Suprapubic skin (tissue), 4 donors: ENCODE results near the gene IL2RG. TPM values are rescaled to one million over a fixed set of nuclear protein-coding genes. Genes with fewer than 3 reads are reported as not detected.

ENCODE experiments used
- DNase-seq, 2 donors: peaks; one replicate each; pipeline ENCODE4 v3.0.0-alpha.2; 2019; ENCODE audit warnings: low spot score in 2 of 2
- H3K27ac ChIP-seq: fragments of 200-600 bp; sonication (generic); one replicate; pipeline ENCODE4 v1.5.1; 2019
- H3K27me3 ChIP-seq: fragments of 200-600 bp; sonication (generic); one replicate; pipeline ENCODE4 v1.5.1; 2019
- H3K36me3 ChIP-seq: fragments of 200-600 bp; sonication (generic); one replicate; pipeline ENCODE4 v1.5.1; 2019
- H3K4me1 ChIP-seq: fragments of 200-600 bp; sonication (generic); one replicate; pipeline ENCODE4 v1.5.1; 2019
- H3K4me3 ChIP-seq: fragments of 200-600 bp; sonication (generic); one replicate; pipeline ENCODE4 v1.5.1; 2019; ENCODE audit warnings: mild to moderate bottlenecking
- H3K9me3 ChIP-seq: fragments of 200-600 bp; sonication (generic); one replicate; pipeline ENCODE4 v1.5.1; 2019
- EP300 ChIP-seq: sonication (generic); formaldehyde crosslinking; IDR thresholded peaks from one replicate; pipeline ENCODE4 v1.6.1; 2017; ENCODE audit warnings: antibody characterized with exemption
- POLR2A ChIP-seq, 2 donors: fragments of 450-650 bp; IDR thresholded peaks; one replicate each; pipeline ENCODE4 v1.6.1; 2017; ENCODE audit warnings: antibody characterized with exemption in 2 of 2, mild to moderate bottlenecking in 2 of 2, moderate library complexity in 2 of 2
- POLR2AphosphoS5 ChIP-seq, 3 donors: sonication (generic); formaldehyde crosslinking; IDR thresholded peaks; one replicate each; pipeline ENCODE4 v1.6.1; 2017; ENCODE audit warnings: antibody characterized with exemption in 3 of 3
- WGBS: methylation state at CpG from one replicate; pipeline ENCODE4 v1.1.5; 2018; 5-methylcytosine and 5-hydroxymethylcytosine counted together
- total RNA-seq, 4 donors: library from RNA; depleted of rRNA; stranded (reverse); fragments of >200 nt; gene quantifications; one replicate each; pipeline ENCODE4 v1.1.0, GENCODE V29; 2016
- TF ChIP-seq, protein P1 (sequence below), 2 donors: fragments of 200-600 bp in 1 of 2; fragments of 450-650 bp in 1 of 2; sonication (generic) in 1 of 2; IDR thresholded peaks; one replicate each; pipeline ENCODE4 v1.5.1; 2016 to 2019; ENCODE audit warnings: antibody characterized with exemption in 2 of 2, mild to moderate bottlenecking in 1 of 2, moderate library complexity in 1 of 2

IL2RG gene
- 10 to 100 TPM in 2 of 4 donors, 1 to 10 TPM in 2; 2.6 to 15.0 (median 9.1) TPM for total RNA-seq

GRCh38 chrX:71111141-71111843 lies at the start of gene IL2RG:
Gene IL2RG (minus strand): TSS chrX:71111577. CDS start chrX:71111539, 38 bp downstream.
- peak within 1 kb of the TSS; percentile 14 for H3K4me3 ChIP-seq
- H3K27ac ChIP-seq, result no peak within 1 kb of the TSS
- no peaks in the 10 kb centered on the region for H3K36me3 ChIP-seq
- no peaks in the 10 kb centered on the region for H3K9me3 ChIP-seq
- no peak for TF ChIP-seq POLR2AphosphoS5 (IDR thresholded peaks at IDR 0.05)
- TF ChIP-seq, protein P1, sequence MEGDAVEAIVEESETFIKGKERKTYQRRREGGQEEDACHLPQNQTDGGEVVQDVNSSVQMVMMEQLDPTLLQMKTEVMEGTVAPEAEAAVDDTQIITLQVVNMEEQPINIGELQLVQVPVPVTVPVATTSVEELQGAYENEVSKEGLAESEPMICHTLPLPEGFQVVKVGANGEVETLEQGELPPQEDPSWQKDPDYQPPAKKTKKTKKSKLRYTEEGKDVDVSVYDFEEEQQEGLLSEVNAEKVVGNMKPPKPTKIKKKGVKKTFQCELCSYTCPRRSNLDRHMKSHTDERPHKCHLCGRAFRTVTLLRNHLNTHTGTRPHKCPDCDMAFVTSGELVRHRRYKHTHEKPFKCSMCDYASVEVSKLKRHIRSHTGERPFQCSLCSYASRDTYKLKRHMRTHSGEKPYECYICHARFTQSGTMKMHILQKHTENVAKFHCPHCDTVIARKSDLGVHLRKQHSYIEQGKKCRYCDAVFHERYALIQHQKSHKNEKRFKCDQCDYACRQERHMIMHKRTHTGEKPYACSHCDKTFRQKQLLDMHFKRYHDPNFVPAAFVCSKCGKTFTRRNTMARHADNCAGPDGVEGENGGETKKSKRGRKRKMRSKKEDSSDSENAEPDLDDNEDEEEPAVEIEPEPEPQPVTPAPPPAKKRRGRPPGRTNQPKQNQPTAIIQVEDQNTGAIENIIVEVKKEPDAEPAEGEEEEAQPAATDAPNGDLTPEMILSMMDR (IDR thresholded peaks at IDR 0.05), result no peak
- peak in 1 of 2 donors; percentile 15 for TF ChIP-seq POLR2A (IDR thresholded peaks at IDR 0.05)
- TF ChIP-seq EP300, result no peak
- WGBS, result 58% methylated on average over 8 of the region's 8 CpGs
- H3K4me1 ChIP-seq, result no peaks in the 10 kb centered on the region
- H3K27me3 ChIP-seq, result no peaks in the 10 kb centered on the region
- no peak for DNase-seq

DNA sequence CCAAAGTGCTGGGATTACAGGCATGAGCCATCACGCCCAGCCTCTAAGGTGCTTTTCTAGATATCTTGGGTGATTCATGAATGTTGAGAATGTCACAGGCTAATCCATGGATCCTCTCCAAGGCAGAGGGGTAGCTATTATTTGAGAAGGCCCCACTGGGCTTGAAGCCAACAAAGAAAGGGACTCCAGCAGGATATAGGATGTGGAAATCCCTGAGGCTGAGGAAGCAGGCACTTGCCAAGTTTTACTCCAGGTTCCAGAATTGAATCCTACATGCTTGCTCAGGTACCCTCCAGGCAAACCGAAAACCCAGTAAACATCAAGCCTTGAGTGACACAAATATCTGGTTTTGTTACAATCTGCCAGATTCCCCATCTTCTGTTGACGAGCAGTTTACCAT lies 49.1 kb upstream of the IL2RG start:
- Histone ChIP-seq H3K9me3 (no peaks in the 10 kb centered on the region), H3K27me3 (no peaks in the 10 kb centered on the region), H3K4me3 (no peak overlapping the region), H3K4me1 (no peaks in the 10 kb centered on the region), H3K27ac (no peak overlapping the region), H3K36me3 (no peaks in the 10 kb centered on the region)
- no peak for DNase-seq
- TF ChIP-seq EP300 (no peak), POLR2A (IDR thresholded peaks at IDR 0.05) (no peak)
- 80% methylated on average over 3 of the region's 3 CpGs for WGBS

DNA sequence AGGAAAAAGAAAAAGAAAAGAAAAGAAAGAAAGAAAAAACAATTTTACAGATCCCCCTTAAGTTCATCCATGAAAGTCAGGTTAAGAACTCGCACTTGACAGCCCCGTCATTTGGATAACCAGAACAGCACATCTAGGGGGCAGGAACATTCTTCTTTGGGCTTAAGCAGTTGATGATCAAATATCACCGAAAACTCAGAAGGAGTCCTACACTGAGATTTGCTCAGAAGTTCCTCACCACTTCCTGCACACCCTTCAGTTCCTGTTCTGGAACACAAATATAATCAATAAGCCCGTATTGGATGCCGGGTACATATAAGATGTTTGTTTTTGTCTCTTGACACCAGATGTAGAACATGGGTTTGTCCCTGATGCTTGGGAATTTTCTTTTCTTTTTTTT lies 48.0 kb upstream of the IL2RG start:
- no peak for DNase-seq
- H3K27ac ChIP-seq, result no peak overlapping the region
- TF ChIP-seq EP300 (no peak), POLR2AphosphoS5 (IDR thresholded peaks at IDR 0.05) (no peak), POLR2A (IDR thresholded peaks at IDR 0.05) (no peak)
- TF ChIP-seq, protein P1 (IDR thresholded peaks at IDR 0.05), result no peak
- no peaks in the 10 kb centered on the region for H3K4me1 ChIP-seq
- WGBS, result 73% methylated on average over 5 of the region's 5 CpGs
- no peaks in the 10 kb centered on the region for H3K27me3 ChIP-seq
- no peaks in the 10 kb centered on the region for H3K36me3 ChIP-seq
- H3K9me3 ChIP-seq, result no peaks in the 10 kb centered on the region
- no peak overlapping the region for H3K4me3 ChIP-seq

- Histone ChIP-seq H3K9me3 (no peaks in the 10 kb centered on the region), H3K4me3 (no peak overlapping the region), H3K36me3 (no peaks in the 10 kb centered on the region), H3K27me3 (no peaks in the 10 kb centered on the region), H3K4me1 (no peaks in the 10 kb centered on the region), H3K27ac (no peak overlapping the region)
- TF ChIP-seq POLR2AphosphoS5 (IDR thresholded peaks at IDR 0.05) (no peak), EP300 (no peak), POLR2A (IDR thresholded peaks at IDR 0.05) (no peak)
- TF ChIP-seq, protein P1 (IDR thresholded peaks at IDR 0.05), result no peak
- no peak for DNase-seq
- 84% methylated on average over 6 of the region's 6 CpGs for WGBS
These were observed 47.2 kb upstream of the IL2RG start for GRCh38 chrX:71158603-71159002.

DNA sequence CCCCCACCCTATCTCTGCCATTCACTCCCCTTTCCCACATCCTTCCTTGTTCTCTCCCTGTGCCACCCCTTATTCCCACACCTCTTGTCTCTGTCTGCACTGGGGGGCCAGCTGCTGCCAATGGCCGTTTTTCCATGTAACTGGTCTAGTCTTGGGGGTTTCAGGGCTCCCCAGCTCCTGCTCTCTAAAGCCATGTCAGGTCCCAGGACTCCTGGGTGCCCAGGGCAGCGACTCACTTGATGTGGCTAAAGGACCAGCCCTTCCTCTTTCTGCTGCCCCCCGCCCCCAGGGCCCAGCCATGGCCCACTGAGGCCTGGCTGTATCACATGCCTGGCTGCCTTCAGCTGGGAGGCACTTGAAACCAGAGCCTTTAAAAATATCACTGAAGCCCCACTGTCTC lies 43.3 kb upstream of the IL2RG start:
- H3K27ac ChIP-seq, result no peak overlapping the region
- no peaks in the 10 kb centered on the region for H3K4me1 ChIP-seq
- TF ChIP-seq EP300, result no peak
- no peak for TF ChIP-seq POLR2AphosphoS5 (IDR thresholded peaks at IDR 0.05)
- TF ChIP-seq POLR2A (IDR thresholded peaks at IDR 0.05), result no peak
- TF ChIP-seq, protein P1 (IDR thresholded peaks at IDR 0.05), result no peak
- no peaks in the 10 kb centered on the region for H3K9me3 ChIP-seq
- no peak for DNase-seq
- no peaks in the 10 kb centered on the region for H3K36me3 ChIP-seq
- no peaks in the 10 kb centered on the region for H3K27me3 ChIP-seq
- 51% methylated on average over 2 of the region's 3 CpGs for WGBS
- H3K4me3 ChIP-seq, result no peak overlapping the region
